NB4 (cell line): ENCODE results near the gene PTEN.

Source experiments
- DNase-seq: peaks from one replicate; pipeline ENCODE4 v3.0.0; 2010; ENCODE audit warnings: low read depth
- H3K4me3 ChIP-seq: one replicate; pipeline ENCODE4 v1.5.1; 2011; ENCODE audit warnings: mild to moderate bottlenecking, low read depth, low read length, moderate library complexity
- MAX ChIP-seq: IDR thresholded peaks from 2 replicates; pipeline ENCODE4 v1.6.1; 2011; ENCODE audit warnings: low read depth, low read length
- MYC ChIP-seq: IDR thresholded peaks from 2 replicates; pipeline ENCODE4 v1.6.1; 2011; ENCODE audit warnings: low read depth, low read length
- POLR2A ChIP-seq: IDR thresholded peaks from 2 replicates; pipeline ENCODE4 v1.6.1; 2011; ENCODE audit warnings: mild to moderate bottlenecking; ENCODE audit not compliant: insufficient read length; ENCODE audit errors: extremely low read depth
- TF ChIP-seq, protein P1 (sequence below): IDR thresholded peaks from one replicate; pipeline ENCODE4 v1.5.1; 2012; ENCODE audit warnings: low read depth, low read length

PTEN gene

GRCh38 chr10:87930141-87930540 lies 66.7 kb downstream of the PTEN start:
- H3K4me3 ChIP-seq, result no peak overlapping the region
- TF ChIP-seq POLR2A (no peak), MYC (no peak), MAX (no peak)
- TF ChIP-seq, protein P1, sequence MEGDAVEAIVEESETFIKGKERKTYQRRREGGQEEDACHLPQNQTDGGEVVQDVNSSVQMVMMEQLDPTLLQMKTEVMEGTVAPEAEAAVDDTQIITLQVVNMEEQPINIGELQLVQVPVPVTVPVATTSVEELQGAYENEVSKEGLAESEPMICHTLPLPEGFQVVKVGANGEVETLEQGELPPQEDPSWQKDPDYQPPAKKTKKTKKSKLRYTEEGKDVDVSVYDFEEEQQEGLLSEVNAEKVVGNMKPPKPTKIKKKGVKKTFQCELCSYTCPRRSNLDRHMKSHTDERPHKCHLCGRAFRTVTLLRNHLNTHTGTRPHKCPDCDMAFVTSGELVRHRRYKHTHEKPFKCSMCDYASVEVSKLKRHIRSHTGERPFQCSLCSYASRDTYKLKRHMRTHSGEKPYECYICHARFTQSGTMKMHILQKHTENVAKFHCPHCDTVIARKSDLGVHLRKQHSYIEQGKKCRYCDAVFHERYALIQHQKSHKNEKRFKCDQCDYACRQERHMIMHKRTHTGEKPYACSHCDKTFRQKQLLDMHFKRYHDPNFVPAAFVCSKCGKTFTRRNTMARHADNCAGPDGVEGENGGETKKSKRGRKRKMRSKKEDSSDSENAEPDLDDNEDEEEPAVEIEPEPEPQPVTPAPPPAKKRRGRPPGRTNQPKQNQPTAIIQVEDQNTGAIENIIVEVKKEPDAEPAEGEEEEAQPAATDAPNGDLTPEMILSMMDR, result no peak
- DNase-seq, result no peak

DNA sequence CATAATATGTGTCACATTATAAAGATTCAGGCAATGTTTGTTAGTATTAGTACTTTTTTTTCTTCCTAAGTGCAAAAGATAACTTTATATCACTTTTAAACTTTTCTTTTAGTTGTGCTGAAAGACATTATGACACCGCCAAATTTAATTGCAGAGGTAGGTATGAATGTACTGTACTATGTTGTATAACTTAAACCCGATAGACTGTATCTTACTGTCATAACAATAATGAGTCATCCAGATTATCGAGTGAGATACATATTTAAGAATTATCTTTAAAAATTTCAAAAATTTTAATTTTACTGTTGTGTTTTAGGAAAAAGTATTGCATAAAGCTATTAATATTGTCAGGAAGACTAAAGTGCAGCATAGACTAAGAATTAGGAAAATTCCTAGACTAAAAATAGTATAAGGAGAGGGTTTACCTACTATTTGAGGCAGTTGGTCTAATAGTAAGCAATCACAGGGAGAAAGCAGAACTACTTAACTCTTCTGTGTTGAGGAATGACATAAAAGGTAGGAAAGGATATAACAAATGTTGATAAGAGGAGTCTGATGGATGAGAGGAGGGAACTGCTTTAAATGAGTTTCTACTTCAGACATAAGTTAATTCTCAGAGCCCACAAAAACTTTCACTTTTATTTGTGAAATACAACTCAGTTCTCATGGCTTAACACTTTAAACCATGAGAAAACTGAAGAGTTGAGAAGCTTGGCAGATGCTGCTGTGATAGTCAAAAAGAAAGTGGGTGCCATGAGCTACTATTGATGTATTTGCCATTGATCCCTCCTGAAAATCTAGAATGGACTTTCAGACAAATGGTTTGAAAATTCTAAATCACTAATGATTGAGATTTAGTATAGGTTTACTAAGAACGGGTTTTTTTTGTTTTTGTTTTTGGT lies 67.8 kb downstream of the PTEN start:
- no peak overlapping the region for H3K4me3 ChIP-seq
- DNase-seq, result no peak
- TF ChIP-seq POLR2A (no peak), MAX (no peak), MYC (no peak)
- TF ChIP-seq, protein P1, result no peak

GRCh38 chr10:87931836-87932230 lies 68.4 kb downstream of the PTEN start:
- TF ChIP-seq POLR2A (no peak), MYC (no peak), MAX (no peak)
- TF ChIP-seq, protein P1, result no peak
- H3K4me3 ChIP-seq, result no peak overlapping the region
- DNase-seq, result no peak

DNA sequence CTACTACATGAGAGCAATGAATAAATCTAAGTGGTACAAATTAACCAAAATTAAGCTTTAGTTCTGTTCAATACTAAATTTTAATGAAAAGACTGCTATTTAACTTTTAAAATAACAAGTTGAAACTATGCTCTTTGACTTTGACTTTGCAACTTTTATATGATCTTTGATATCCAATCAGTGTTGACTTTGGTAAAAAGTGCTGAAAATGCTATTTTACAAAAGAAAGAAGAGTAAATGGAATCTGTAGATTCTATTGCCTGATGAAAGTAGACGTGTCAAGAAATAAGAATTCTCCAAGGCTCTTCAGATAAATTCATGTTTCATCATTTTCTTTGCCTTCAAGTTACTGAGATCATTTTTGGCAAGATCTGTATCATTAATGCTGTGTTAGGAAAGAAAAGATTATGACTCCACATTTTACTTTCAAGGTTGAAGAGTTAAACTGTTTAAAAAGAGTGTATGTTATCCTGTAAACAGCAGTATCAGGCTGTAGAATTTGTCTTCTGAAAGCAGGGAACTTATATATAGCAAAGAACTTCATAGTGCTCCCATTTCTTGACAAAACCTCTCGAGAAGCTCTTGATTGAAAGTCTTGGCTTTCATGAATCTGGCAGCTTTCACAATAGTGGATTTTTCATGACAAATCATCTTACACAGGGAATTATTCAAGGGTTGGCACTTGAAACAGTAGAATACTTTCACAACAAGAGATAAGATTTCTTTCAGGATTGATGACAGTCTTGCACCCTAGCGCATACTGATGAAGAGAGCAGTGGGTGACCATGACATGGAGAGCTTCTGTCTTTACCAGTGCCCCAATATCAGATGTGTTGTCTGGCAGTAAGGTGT lies 72.1 kb downstream of the PTEN start:
- H3K4me3 ChIP-seq, result no peak overlapping the region
- DNase-seq, result no peak
- TF ChIP-seq MAX (no peak), POLR2A (no peak), MYC (no peak)
- TF ChIP-seq, protein P1, result no peak

- DNase-seq, result no peak
- TF ChIP-seq MYC (no peak), MAX (no peak)
- H3K4me3 ChIP-seq, result no peak overlapping the region
These were observed 76.8 kb downstream of the PTEN start for GRCh38 chr10:87940210-87940609.
